Measurements from ENCODE around the gene RPAP2. TPM values are rescaled to one million over a fixed set of nuclear protein-coding genes. Genes with fewer than 3 reads are reported as not detected.
"Not testable (repeated sequence)": the region's sequence is repeated elsewhere in the genome, so short reads cannot be mapped to it uniquely, and the experiment has no call there.

Gene RPAP2
- polyA plus RNA-seq, 2 of the 4 experiments (the other 2 are of a cell fraction) = 5.8 to 18.5 TPM

DNA sequence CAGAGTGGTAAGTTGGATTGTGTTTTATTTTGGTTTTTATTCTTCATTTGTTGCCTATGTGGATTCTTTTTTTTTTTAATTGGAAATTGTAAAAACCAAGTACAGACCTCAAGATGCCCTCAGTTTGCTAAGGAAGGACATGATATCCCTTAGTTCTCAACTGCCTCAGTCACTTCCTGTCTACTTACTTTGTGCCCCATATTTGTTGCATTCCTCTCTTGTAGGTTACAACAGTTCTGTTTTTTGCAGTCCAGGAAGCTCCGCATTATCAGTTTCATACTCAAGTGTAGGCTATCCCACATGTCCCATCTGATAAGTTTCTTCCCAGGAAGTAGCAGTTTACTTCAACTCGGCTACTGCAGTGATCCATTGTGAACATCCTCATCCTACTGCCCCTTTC is 82.0 kb downstream of the RPAP2 start:
- ChIA-PET CTCF (no interaction called here), POLR2A (no interaction called here)
- Histone ChIP-seq H3K4me2 (no peak overlapping the region), H3K9me3 (no peaks in the 10 kb centered on the region), H3K4me1 (no peaks in the 10 kb centered on the region), H3K27ac (no peak overlapping the region), H3K4me3 (no peak overlapping the region)
- DNase-seq (ENCODE audit: low read depth in 1 of 2, low spot score in 1 of 2) (no peak), ATAC-seq (no peak), FAIRE-seq (no peak)
- TF ChIP-seq HOXB5 (CRISPR knock-in tag; IDR thresholded peaks at IDR 0.05) (no peak), HDAC2 (IDR thresholded peaks at IDR 0.05) (no peak), HOXB13 (CRISPR knock-in tag; IDR thresholded peaks at IDR 0.05; ENCODE audit: low read depth) (no peak), CEBPB (IDR thresholded peaks at IDR 0.05) (no peak), POLR2A (IDR thresholded peaks at IDR 0.05; ENCODE audit: low read length) (no peak), EP300 (IDR thresholded peaks at IDR 0.05) (no peak), ZC3H11A (IDR thresholded peaks at IDR 0.05) (no peak), CTCF (IDR thresholded peaks at IDR 0.05) (no peak), POLR2AphosphoS2 (conservative IDR thresholded peaks at IDR 0.05; ENCODE audit: low read length) (no peak), PHF8 (IDR thresholded peaks at IDR 0.05; ENCODE audit: borderline replicate concordance, low read depth) (no peak), BHLHE40 (IDR thresholded peaks at IDR 0.05; ENCODE audit: low read depth, low read length) (no peak)
- 100% methylated on average over 2 of the region's 2 CpGs for WGBS (ENCODE audit: missing lambda C conversion rate)

GRCh38 chr1:92393966-92394365 is 95.1 kb downstream of the RPAP2 start:
- peaks cover 14% of the 10 kb centered on the region; the same call in 2 of the 3 replicates for H3K9me3 ChIP-seq
- ATAC-seq; H3K4me2 ChIP-seq; FAIRE-seq; H3K27ac ChIP-seq; CTCF ChIA-PET; POLR2A ChIA-PET; DNase-seq (ENCODE audit: low read depth in 1 of 2, low spot score in 1 of 2); H3K4me3 ChIP-seq; H3K4me1 ChIP-seq: not testable (repeated sequence)
- WGBS (ENCODE audit: missing lambda C conversion rate) = 95% methylated on average over 4 of the region's 4 CpGs

DNA sequence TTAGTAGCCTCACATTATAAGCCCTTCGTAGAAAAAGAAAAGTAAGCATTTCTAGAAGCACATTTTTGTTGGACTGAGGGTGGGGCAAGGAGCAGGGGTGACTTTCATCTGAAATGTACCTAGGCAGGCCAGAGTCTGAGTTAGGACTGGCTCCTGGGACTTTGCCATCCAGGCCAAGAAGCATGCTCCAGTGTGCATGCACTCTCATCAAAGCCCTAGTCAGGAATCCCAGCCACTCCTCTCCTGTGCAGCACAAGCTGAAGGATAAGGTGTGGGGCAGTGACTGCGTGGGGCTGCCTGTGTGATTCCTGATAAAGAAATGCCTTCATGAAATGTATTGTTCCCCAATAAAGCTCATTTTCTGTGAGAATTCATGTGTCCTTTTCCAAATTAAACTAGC is 99.7 kb downstream of the RPAP2 start:
- no peak overlapping the region for H3K27ac ChIP-seq
- 89% methylated on average over 2 of the region's 2 CpGs for WGBS (ENCODE audit: missing lambda C conversion rate)
- FAIRE-seq = no peak
- H3K4me2 ChIP-seq = no peak overlapping the region
- ChIA-PET CTCF (no interaction called here), POLR2A (no interaction called here)
- no peak for DNase-seq (ENCODE audit: low read depth in 1 of 2, low spot score in 1 of 2)
- no peak for ATAC-seq
- no peak overlapping the region for H3K4me3 ChIP-seq
- no peaks in the 10 kb centered on the region for H3K4me1 ChIP-seq
- TF ChIP-seq, protein P1, sequence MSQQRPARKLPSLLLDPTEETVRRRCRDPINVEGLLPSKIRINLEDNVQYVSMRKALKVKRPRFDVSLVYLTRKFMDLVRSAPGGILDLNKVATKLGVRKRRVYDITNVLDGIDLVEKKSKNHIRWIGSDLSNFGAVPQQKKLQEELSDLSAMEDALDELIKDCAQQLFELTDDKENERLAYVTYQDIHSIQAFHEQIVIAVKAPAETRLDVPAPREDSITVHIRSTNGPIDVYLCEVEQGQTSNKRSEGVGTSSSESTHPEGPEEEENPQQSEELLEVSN (IDR thresholded peaks at IDR 0.05; ENCODE audit: borderline replicate concordance, low read depth) = no peak
- TF ChIP-seq MAZ (IDR thresholded peaks at IDR 0.05; ENCODE audit: borderline replicate concordance, low read depth, low read length) (no peak), KDM1A (IDR thresholded peaks at IDR 0.05; ENCODE audit: low read depth) (no peak), FOSB (CRISPR knock-in tag; IDR thresholded peaks at IDR 0.05) (no peak), EHF (CRISPR knock-in tag; IDR thresholded peaks at IDR 0.05) (no peak), ZC3H11A (IDR thresholded peaks at IDR 0.05) (no peak), KDM5A (IDR thresholded peaks at IDR 0.05) (no peak), FOSL2 (IDR thresholded peaks at IDR 0.05) (no peak), FOSL2 (CRISPR knock-in tag; IDR thresholded peaks at IDR 0.05) (no peak), PHF8 (IDR thresholded peaks at IDR 0.05; ENCODE audit: borderline replicate concordance, low read depth) (no peak), RAD21 (conservative IDR thresholded peaks at IDR 0.05 in 1 of 2, IDR thresholded peaks at IDR 0.05 in 1 of 2) (no peak), HOXB13 (CRISPR knock-in tag; IDR thresholded peaks at IDR 0.05; ENCODE audit: low read depth) (no peak), MAFK (IDR thresholded peaks at IDR 0.05; ENCODE audit: partially characterized antibody) (no peak), NFE2L2 (conservative IDR thresholded peaks at IDR 0.05; ENCODE audit: low read length) (no peak), CHD4 (IDR thresholded peaks at IDR 0.05; ENCODE audit: borderline replicate concordance) (no peak)
- TF ChIP-seq, protein P2, sequence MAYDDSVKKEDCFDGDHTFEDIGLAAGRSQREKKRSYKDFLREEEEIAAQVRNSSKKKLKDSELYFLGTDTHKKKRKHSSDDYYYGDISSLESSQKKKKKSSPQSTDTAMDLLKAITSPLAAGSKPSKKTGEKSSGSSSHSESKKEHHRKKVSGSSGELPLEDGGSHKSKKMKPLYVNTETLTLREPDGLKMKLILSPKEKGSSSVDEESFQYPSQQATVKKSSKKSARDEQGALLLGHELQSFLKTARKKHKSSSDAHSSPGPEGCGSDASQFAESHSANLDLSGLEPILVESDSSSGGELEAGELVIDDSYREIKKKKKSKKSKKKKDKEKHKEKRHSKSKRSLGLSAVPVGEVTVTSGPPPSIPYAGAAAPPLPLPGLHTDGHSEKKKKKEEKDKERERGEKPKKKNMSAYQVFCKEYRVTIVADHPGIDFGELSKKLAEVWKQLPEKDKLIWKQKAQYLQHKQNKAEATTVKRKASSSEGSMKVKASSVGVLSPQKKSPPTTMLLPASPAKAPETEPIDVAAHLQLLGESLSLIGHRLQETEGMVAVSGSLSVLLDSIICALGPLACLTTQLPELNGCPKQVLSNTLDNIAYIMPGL (CRISPR knock-in tag; IDR thresholded peaks at IDR 0.05; ENCODE audit: borderline replicate concordance) = no peak
- TF ChIP-seq, protein P3, sequence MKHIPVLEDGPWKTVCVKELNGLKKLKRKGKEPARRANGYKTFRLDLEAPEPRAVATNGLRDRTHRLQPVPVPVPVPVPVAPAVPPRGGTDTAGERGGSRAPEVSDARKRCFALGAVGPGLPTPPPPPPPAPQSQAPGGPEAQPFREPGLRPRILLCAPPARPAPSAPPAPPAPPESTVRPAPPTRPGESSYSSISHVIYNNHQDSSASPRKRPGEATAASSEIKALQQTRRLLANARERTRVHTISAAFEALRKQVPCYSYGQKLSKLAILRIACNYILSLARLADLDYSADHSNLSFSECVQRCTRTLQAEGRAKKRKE (CRISPR knock-in tag; IDR thresholded peaks at IDR 0.05; ENCODE audit: low read depth) = no peak
- H3K9me3 ChIP-seq = peaks cover 16% of the 10 kb centered on the region
